Smooth muscle cell (in vitro differentiated cells): Measurements from ENCODE around the gene CHST7. TPM values are rescaled to one million over a fixed set of nuclear protein-coding genes. Genes with fewer than 3 reads are reported as not detected.

Experiments
- DNase-seq: peaks from one replicate; lab custom pipeline; 2025; ENCODE audit not compliant: unreplicated experiment; lab: John Stamatoyannopoulos, UW
- H2AFZ ChIP-seq: fragments of 200-600 bp; sonication (generic); 2 replicates; pipeline ENCODE4 v1.6.0; 2016; ENCODE audit warnings: antibody characterized with exemption, low read depth, mild to moderate bottlenecking
- H3F3A ChIP-seq: fragments of 200-600 bp; sonication (generic); 2 replicates; pipeline ENCODE4 v1.6.0; 2017; ENCODE audit warnings: antibody characterized with exemption, low read depth
- H3K27ac ChIP-seq: fragments of 200-600 bp; sonication (generic); 2 replicates; pipeline ENCODE4 v1.5.1; 2016; ENCODE audit warnings: low read depth, mild to moderate bottlenecking
- H3K27me3 ChIP-seq: fragments of 200-600 bp; sonication (generic); 2 replicates; pipeline ENCODE4 v1.6.1; 2016; ENCODE audit warnings: low read depth, mild to moderate bottlenecking
- H3K36me3 ChIP-seq: fragments of 200-600 bp; sonication (generic); 2 replicates; pipeline ENCODE4 v1.5.1; 2016; ENCODE audit warnings: low read depth
- H3K4me1 ChIP-seq: fragments of 200-600 bp; sonication (generic); 2 replicates; pipeline ENCODE4 v1.5.1; 2016; ENCODE audit warnings: low read depth
- H3K4me2 ChIP-seq: fragments of 200-600 bp; sonication (generic); 2 replicates; pipeline ENCODE4 v1.6.0; 2016; ENCODE audit warnings: mild to moderate bottlenecking
- H3K4me3 ChIP-seq: fragments of 200-600 bp; sonication (generic); 2 replicates; pipeline ENCODE4 v1.5.1; 2016; ENCODE audit warnings: mild to moderate bottlenecking
- H3K79me2 ChIP-seq: fragments of 200-600 bp; sonication (generic); 2 replicates; pipeline ENCODE4 v1.6.0; 2016; ENCODE audit warnings: low read depth, mild to moderate bottlenecking
- H3K9ac ChIP-seq: fragments of 200-600 bp; sonication (generic); 2 replicates; pipeline ENCODE4 v1.6.0; 2016; ENCODE audit warnings: low read depth
- H3K9me3 ChIP-seq: fragments of 200-600 bp; sonication (generic); replicated peaks from 2 replicates; pipeline ENCODE4 v1.5.1; 2016; ENCODE audit warnings: low read depth
- H4K20me1 ChIP-seq: fragments of 200-600 bp; sonication (generic); 2 replicates; pipeline ENCODE4 v1.6.0; 2016; ENCODE audit warnings: low read depth
- WGBS: methylation state at CpG from one replicate; pipeline ENCODE4 v1.1.7; 2016; ENCODE audit warnings: low lambda C conversion rate; 5-methylcytosine and 5-hydroxymethylcytosine counted together
- polyA plus RNA-seq: library from polyadenylated mRNA; unstranded; fragments of >200 nt; fragmentation: Nextera tagmentation; extraction: Ambion mirVana; gene quantifications from 2 replicates; pipeline ENCODE4 v1.2.1, GENCODE V29; 2016
- total RNA-seq: library from RNA; depleted of rRNA; stranded (reverse); fragments of >200 nt; gene quantifications from 2 replicates; pipeline ENCODE4 v1.2.3, GENCODE V29; 2014
- TF ChIP-seq, protein P1 (sequence below): fragments of 200-600 bp; sonication (generic); IDR thresholded peaks from 2 replicates; pipeline ENCODE4 v1.5.1; 2017; ENCODE audit warnings: borderline replicate concordance, mild to moderate bottlenecking, antibody characterized with exemption; ENCODE audit not compliant: insufficient read depth, poor library complexity, severe bottlenecking

CHST7 gene
- total and polyA plus RNA-seq, 2 experiments from 2014 or later: 7.0 to 9.3 TPM

DNA sequence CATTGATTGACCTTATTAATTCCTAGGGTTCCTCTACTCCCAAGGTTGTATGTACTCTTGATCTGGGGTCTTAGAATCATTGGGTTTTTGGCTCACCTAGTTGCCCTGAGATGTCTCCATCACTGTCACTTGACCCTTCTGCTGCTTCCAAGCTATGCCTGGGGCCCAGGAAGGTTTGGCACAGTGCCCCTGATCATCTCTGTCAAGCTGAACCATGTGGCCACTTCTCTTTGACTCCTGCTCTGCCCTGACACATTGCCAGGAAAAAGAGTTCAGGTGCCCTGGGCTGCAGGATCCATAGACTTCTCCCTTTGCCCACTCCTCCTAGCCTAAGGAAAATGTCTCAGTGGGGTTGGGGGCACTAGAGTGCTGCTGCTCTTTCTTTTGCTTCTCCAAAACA lies 3.9 kb upstream of the CHST7 start:
- Histone ChIP-seq H2AFZ (no peak overlapping the region), H3K4me2 (no peak overlapping the region), H3F3A (no peaks in the 10 kb centered on the region), H3K36me3 (no peaks in the 10 kb centered on the region), H4K20me1 (no peaks in the 10 kb centered on the region), H3K9me3 (no peaks in the 10 kb centered on the region), H3K4me1 (no peaks in the 10 kb centered on the region), H3K27ac (no peak overlapping the region), H3K79me2 (no peaks in the 10 kb centered on the region), H3K27me3 (no peaks in the 10 kb centered on the region), H3K9ac (no peak overlapping the region), H3K4me3 (no peak overlapping the region)
- TF ChIP-seq, protein P1, sequence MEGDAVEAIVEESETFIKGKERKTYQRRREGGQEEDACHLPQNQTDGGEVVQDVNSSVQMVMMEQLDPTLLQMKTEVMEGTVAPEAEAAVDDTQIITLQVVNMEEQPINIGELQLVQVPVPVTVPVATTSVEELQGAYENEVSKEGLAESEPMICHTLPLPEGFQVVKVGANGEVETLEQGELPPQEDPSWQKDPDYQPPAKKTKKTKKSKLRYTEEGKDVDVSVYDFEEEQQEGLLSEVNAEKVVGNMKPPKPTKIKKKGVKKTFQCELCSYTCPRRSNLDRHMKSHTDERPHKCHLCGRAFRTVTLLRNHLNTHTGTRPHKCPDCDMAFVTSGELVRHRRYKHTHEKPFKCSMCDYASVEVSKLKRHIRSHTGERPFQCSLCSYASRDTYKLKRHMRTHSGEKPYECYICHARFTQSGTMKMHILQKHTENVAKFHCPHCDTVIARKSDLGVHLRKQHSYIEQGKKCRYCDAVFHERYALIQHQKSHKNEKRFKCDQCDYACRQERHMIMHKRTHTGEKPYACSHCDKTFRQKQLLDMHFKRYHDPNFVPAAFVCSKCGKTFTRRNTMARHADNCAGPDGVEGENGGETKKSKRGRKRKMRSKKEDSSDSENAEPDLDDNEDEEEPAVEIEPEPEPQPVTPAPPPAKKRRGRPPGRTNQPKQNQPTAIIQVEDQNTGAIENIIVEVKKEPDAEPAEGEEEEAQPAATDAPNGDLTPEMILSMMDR: no peak
- DNase-seq: no peak

DNA sequence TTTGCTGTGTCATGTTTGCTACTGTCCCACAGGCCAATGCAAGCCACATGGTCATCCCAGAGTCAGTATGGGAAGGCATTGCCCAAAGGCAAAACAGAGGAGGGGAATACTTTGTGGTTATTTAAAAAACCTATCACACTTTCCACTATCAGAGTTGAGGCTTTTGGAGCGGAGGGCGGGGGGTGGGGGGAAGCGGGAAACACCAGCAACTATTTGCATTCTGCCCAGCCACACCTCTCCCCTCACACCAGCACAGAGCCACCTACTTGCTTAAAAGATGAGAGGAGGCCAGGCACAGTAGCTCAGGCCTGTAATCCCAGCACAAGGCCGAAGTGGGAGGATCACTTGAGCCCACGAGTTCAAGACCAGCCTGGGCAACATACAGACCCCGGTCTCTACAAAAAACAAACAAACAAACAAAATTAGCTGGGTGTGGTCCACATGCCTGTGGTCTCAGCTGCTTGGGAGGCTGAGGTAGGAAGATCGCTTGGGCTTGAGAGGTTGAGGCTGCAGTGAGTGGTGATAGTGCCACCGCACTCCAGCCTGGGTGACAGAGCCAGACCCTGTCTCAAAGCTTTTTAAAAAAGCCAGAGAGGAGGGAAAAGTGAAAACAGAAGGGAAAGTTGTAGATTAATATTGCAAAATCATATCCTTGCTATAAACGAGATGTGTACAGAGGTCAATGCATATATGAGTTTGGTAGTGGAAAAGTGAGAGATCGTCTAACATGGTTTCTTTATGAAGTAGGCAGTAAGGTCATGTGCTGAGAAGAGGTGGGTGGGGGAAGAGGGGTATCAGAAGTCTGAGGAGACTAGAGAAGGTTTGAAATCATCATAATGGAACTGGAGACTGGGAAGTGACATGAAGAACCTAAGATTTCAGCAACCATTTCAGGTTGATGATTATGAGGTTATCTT lies 1.9 kb upstream of the CHST7 start:
- WGBS: 72% methylated on average over 10 of the region's 10 CpGs
- no peak overlapping the region for H3K4me3 ChIP-seq
- H3K79me2 ChIP-seq: no peaks in the 10 kb centered on the region
- TF ChIP-seq, protein P1: no peak
- H3K27ac ChIP-seq: no peak overlapping the region
- H3F3A ChIP-seq: no peaks in the 10 kb centered on the region
- H3K9me3 ChIP-seq: no peaks in the 10 kb centered on the region
- no peaks in the 10 kb centered on the region for H3K27me3 ChIP-seq
- H2AFZ ChIP-seq: no peak overlapping the region
- DNase-seq: no peak
- no peaks in the 10 kb centered on the region for H3K4me1 ChIP-seq
- no peaks in the 10 kb centered on the region for H3K36me3 ChIP-seq
- no peak overlapping the region for H3K9ac ChIP-seq
- H4K20me1 ChIP-seq: peaks cover 6% of the 10 kb centered on the region
- H3K4me2 ChIP-seq: no peak overlapping the region

DNA sequence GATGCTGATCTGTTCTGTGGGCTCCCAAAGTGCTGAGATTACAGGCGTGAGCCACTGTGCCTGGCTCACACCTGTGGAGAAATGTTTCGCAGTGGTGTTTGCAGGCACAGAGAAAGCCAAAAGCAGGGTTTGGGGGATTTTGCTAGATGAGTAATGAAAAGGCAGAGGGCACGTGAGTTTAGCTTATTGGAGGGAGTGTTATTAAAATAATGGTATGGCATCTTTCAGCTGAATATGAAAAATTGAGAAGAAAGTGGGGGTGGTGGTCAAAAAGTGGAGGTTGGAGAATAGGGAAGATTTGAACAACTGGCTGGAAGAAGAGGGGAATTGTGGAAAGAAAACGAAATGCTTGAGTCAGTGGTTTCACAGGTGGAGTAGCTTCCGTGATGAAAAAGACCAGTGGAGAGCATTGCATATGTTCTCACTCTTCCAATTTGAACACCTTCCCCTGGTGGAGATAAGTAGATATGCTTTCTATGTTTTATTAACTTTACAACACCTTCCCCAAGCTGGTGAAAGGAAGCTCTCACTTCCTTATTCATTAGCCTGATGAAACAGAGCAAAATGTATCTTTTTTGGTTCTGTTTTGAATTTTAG lies 1.1 kb upstream of the CHST7 start:
- no peak overlapping the region for H3K27ac ChIP-seq
- no peaks in the 10 kb centered on the region for H3K4me1 ChIP-seq
- H3K9me3 ChIP-seq: no peaks in the 10 kb centered on the region
- WGBS: 80% methylated on average over 5 of the region's 5 CpGs
- peaks cover 6% of the 10 kb centered on the region for H4K20me1 ChIP-seq
- DNase-seq: no peak
- H2AFZ ChIP-seq: no peak overlapping the region
- H3K79me2 ChIP-seq: no peaks in the 10 kb centered on the region
- H3F3A ChIP-seq: no peaks in the 10 kb centered on the region
- no peaks in the 10 kb centered on the region for H3K36me3 ChIP-seq
- H3K9ac ChIP-seq: no peak overlapping the region
- TF ChIP-seq, protein P1: no peak
- H3K4me3 ChIP-seq: no peak overlapping the region
- H3K27me3 ChIP-seq: no peaks in the 10 kb centered on the region
- H3K4me2 ChIP-seq: no peak overlapping the region
